NB4 (cell line): Measurements from ENCODE around the gene C5orf47.
A peak's percentile ranks its signal among the peaks of the same experiment; 100 is the strongest.

Source experiments
- DNase-seq: peaks from one replicate; pipeline ENCODE4 v3.0.0; 2010; ENCODE audit warnings: low read depth
- H3K4me3 ChIP-seq: one replicate; pipeline ENCODE4 v1.5.1; 2011; ENCODE audit warnings: mild to moderate bottlenecking, low read depth, low read length, moderate library complexity
- MYC ChIP-seq: IDR thresholded peaks from 2 replicates; pipeline ENCODE4 v1.6.1; 2011; ENCODE audit warnings: low read depth, low read length
- POLR2A ChIP-seq: IDR thresholded peaks from 2 replicates; pipeline ENCODE4 v1.6.1; 2011; ENCODE audit warnings: mild to moderate bottlenecking; ENCODE audit not compliant: insufficient read length; ENCODE audit errors: extremely low read depth
- TF ChIP-seq, protein P1 (sequence below): IDR thresholded peaks from one replicate; pipeline ENCODE4 v1.5.1; 2012; ENCODE audit warnings: low read depth, low read length
- TF ChIP-seq, protein P2 (sequence below): IDR thresholded peaks from 2 replicates; pipeline ENCODE4 v1.6.1; 2011; ENCODE audit warnings: low read depth, low read length

The C5orf47 gene

DNA sequence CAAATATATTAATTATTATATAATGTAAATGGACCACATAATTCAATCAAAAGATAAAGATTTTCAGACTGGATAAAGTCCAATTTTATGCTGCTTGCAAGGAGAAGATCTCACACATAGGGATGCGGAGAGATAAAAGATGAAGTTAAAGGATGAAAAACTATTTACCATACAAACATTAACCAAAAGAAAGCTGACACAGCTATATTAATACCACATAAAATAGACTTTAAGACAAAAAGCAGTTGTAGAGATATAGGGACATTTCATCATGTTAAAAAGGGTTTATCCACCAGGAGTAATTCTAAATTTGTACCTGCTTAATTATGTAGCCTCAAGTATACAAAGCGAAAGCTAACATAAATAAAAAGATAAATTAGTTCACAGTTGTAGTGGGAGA lies 41.3 kb downstream of the C5orf47 start:
- no peak overlapping the region for H3K4me3 ChIP-seq
- DNase-seq: no peak
- TF ChIP-seq, protein P1, sequence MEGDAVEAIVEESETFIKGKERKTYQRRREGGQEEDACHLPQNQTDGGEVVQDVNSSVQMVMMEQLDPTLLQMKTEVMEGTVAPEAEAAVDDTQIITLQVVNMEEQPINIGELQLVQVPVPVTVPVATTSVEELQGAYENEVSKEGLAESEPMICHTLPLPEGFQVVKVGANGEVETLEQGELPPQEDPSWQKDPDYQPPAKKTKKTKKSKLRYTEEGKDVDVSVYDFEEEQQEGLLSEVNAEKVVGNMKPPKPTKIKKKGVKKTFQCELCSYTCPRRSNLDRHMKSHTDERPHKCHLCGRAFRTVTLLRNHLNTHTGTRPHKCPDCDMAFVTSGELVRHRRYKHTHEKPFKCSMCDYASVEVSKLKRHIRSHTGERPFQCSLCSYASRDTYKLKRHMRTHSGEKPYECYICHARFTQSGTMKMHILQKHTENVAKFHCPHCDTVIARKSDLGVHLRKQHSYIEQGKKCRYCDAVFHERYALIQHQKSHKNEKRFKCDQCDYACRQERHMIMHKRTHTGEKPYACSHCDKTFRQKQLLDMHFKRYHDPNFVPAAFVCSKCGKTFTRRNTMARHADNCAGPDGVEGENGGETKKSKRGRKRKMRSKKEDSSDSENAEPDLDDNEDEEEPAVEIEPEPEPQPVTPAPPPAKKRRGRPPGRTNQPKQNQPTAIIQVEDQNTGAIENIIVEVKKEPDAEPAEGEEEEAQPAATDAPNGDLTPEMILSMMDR: no peak
- TF ChIP-seq POLR2A: no peak
- TF ChIP-seq, protein P2, sequence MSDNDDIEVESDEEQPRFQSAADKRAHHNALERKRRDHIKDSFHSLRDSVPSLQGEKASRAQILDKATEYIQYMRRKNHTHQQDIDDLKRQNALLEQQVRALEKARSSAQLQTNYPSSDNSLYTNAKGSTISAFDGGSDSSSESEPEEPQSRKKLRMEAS: no peak
- TF ChIP-seq MYC: no peak

DNA sequence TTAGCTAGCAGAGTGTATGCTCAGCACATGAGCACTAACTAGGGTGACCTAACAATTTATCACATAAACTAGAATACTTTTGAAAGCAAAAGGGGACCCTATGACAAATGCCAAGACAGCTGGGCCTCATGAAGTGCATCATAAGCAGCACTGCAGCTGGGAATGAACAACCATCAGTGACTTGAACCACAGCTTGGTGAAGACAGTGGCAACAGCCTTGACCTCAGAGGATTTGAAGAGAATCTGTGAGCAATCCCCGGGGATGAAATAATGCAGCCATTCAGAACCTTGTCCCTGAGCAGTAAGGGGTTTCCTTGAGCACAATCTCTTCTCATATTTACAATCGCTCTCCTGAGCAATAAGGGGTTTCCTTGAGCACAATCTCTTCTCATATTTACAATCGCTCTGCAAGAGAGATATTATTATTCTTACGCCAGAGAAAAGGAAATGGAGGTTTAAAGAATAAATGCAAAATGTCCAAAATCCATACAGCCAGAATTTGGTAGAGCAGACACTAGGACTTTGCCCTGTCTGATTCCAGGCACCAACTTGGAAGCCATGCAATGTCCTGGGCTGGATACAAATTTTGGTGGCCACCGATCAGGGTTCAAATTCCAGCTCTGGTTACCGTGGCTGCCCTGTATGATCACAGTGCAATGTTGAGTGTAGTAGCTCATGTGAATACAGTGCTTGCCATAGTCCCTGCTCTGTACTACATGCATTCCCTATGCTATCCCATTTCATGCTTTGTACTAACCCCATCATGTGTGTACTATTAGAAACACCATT lies 55.7 kb downstream of the C5orf47 start:
- TF ChIP-seq, protein P2: no peak
- no peak for TF ChIP-seq MYC
- TF ChIP-seq POLR2A: no peak
- TF ChIP-seq, protein P1: no peak
- DNase-seq: no peak
- H3K4me3 ChIP-seq: no peak overlapping the region

DNA sequence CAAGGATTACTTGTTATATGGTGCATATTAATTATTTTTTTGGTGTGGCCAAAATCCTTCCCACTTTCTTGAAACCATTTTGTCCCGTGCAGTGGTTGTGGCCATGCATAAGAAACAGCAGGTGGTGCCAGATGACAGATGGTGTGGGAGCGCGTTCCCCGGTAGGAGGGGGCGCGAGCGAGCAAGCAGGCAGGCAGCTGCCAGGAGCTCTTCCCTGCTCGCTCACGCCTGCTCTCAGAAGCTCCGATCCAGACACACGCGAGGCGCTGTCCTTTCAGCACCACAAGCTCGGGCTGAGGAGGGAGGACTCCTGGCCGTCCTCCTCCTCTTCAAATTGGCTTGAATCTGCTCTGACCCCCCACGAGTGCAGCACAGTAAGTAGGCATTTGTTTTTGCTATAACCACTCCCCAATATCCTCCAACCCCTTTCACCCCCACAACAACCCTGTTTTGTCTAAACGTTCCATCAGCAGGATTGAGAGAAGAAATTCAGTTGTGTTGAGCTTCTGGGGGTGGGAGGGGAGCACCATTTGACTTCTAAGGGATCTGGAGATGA lies 56.6 kb downstream of the C5orf47 start, which contains the start of gene NSG2:
Gene NSG2 (plus strand): TSS at position 237 of the 556 bp plus-strand sequence. CDS start 1,050 bp downstream, outside the sequence.
- DNase-seq: peak; percentile 91
- no peak within 1 kb of the TSS for H3K4me3 ChIP-seq
- no peak for TF ChIP-seq POLR2A
- TF ChIP-seq, protein P1: peak; percentile 80
- peak; percentile 42; the same call in 1 of the 2 replicates for TF ChIP-seq MYC
- TF ChIP-seq, protein P2: peak; percentile 83

DNA sequence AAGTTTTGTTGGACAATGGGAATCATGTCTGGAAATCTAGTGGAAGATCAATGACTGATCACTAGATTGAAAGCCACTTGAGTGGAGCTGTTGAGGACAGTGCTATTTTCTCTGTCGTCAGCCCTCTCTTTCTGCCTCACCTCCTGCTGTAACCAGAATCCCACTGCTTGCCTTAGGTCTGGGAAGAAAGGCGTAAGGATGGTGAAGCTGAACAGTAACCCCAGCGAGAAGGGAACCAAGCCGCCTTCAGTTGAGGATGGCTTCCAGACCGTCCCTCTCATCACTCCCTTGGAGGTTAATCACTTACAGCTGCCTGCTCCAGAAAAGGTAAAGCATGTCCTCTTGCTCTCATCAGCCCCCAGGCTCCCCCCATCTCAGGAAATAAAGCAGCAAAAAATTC lies 57.6 kb downstream of the C5orf47 start:
- DNase-seq: no peak

DNA sequence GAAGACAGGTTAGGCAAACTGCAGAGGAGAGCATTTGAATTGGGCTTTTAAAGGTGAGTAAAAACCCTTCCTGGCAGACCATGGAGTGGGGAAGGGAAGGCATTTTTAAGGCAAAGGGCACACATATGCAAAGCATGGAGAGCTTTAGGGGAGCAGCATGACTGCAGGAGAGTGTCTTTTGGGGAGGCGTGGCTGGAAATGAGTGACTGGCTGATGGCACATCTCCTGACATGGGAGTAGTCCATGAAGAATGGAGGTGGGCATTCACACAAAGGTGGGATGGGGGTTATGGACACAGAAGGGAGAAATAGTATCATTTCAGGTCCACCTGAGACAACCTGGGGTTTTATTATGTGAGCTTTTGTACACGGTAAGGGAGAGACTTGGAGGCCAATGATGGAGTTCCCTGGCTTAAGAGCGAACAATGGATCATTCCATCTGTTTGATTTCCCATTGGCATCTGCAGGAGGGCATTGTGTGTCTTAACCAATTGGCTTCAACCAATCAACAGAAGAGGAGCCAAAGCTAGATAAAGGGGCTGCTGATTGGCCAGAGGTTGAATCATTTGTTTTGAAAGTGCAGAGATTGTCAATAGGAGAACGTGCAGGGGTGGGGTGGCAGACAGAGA lies 58.6 kb downstream of the C5orf47 start:
- TF ChIP-seq, protein P2: no peak
- TF ChIP-seq, protein P1: no peak
- TF ChIP-seq POLR2A: no peak
- TF ChIP-seq MYC: no peak
- no peak overlapping the region for H3K4me3 ChIP-seq
- no peak for DNase-seq

More for the DNA sequence above, 57.6 kb downstream of the C5orf47 start:
- TF ChIP-seq, protein P1: no peak
- TF ChIP-seq MYC (no peak), POLR2A (no peak)
- TF ChIP-seq, protein P2: no peak
- no peak overlapping the region for H3K4me3 ChIP-seq
